ENCODE results near the gene ARGLU1.

ARGLU1 gene

GRCh38 chr13:106596275-106596937, 28.5 kb upstream of the ARGLU1 start:
- no peak overlapping the region for H3K27ac ChIP-seq (ENCODE audit: low read depth, low read length)
- no peaks in the 10 kb centered on the region for H3K36me3 ChIP-seq (ENCODE audit: control insufficient read depth, low read length)
- H3K27me3 ChIP-seq (ENCODE audit: control insufficient read depth, low read length) = no peaks in the 10 kb centered on the region
- no peaks in the 10 kb centered on the region for H3F3A ChIP-seq (ENCODE audit: control insufficient read depth, insufficient read depth)
- TF ChIP-seq EZH2phosphoT487 (IDR thresholded peaks at IDR 0.05; ENCODE audit: borderline replicate concordance, low read length) = no peak
- TF ChIP-seq CTCF (IDR thresholded peaks at IDR 0.05; ENCODE audit: low read depth, low read length, poor library complexity, severe bottlenecking) = no peak
- no peaks in the 10 kb centered on the region for H4K20me1 ChIP-seq (ENCODE audit: control insufficient read depth, insufficient read depth, low read depth, low read length)
- no peaks in the 10 kb centered on the region for H3K4me1 ChIP-seq (ENCODE audit: control insufficient read depth, low read length)
- H3K79me2 ChIP-seq (ENCODE audit: control insufficient read depth, low read length) = no peaks in the 10 kb centered on the region
- H3K9me3 ChIP-seq (ENCODE audit: control insufficient read depth, insufficient read depth, low read length) = no peaks in the 10 kb centered on the region
- H3K4me2 ChIP-seq (ENCODE audit: low read length) = no peak overlapping the region
- no peaks in the 10 kb centered on the region for H3K9me2 ChIP-seq (replicated peaks; ENCODE audit: control insufficient read depth, low read length)
- H3K4me3 ChIP-seq (ENCODE audit: low read length) = no peak overlapping the region

GRCh38 chr13:106595625-106596024, 27.7 kb upstream of the ARGLU1 start:
- Histone ChIP-seq H3K36me3 (ENCODE audit: control insufficient read depth, low read length) (no peaks in the 10 kb centered on the region), H3K79me2 (ENCODE audit: control insufficient read depth, low read length) (no peaks in the 10 kb centered on the region), H3K27ac (ENCODE audit: low read depth, low read length) (no peak overlapping the region)

GRCh38 chr13:106594980-106595379, 27.0 kb upstream of the ARGLU1 start:
- H4K20me1 ChIP-seq (ENCODE audit: control insufficient read depth, insufficient read depth, low read depth, low read length) = no peaks in the 10 kb centered on the region
- H3K9me3 ChIP-seq (ENCODE audit: control insufficient read depth, insufficient read depth, low read length) = no peaks in the 10 kb centered on the region
- H3K9me2 ChIP-seq (replicated peaks; ENCODE audit: control insufficient read depth, low read length) = no peaks in the 10 kb centered on the region
- no peaks in the 10 kb centered on the region for H3K27me3 ChIP-seq (ENCODE audit: control insufficient read depth, low read length)
- H3K79me2 ChIP-seq (ENCODE audit: control insufficient read depth, low read length) = no peaks in the 10 kb centered on the region
- no peaks in the 10 kb centered on the region for H3K4me1 ChIP-seq (ENCODE audit: control insufficient read depth, low read length)
- H3F3A ChIP-seq (ENCODE audit: control insufficient read depth, insufficient read depth) = no peaks in the 10 kb centered on the region
- no peak overlapping the region for H3K4me3 ChIP-seq (ENCODE audit: low read length)
- TF ChIP-seq CTCF (IDR thresholded peaks at IDR 0.05; ENCODE audit: low read depth, low read length, poor library complexity, severe bottlenecking) (no peak), EZH2phosphoT487 (IDR thresholded peaks at IDR 0.05; ENCODE audit: borderline replicate concordance, low read length) (no peak)
- H3K36me3 ChIP-seq (ENCODE audit: control insufficient read depth, low read length) = no peaks in the 10 kb centered on the region
- H3K27ac ChIP-seq (ENCODE audit: low read depth, low read length) = no peak overlapping the region
- no peak overlapping the region for H3K4me2 ChIP-seq (ENCODE audit: low read length)

More at GRCh38 chr13:106595625-106596024, 27.7 kb upstream of the ARGLU1 start:
- no peaks in the 10 kb centered on the region for H4K20me1 ChIP-seq (ENCODE audit: control insufficient read depth, insufficient read depth, low read depth, low read length)
- H3K9me3 ChIP-seq (ENCODE audit: control insufficient read depth, insufficient read depth, low read length) = no peaks in the 10 kb centered on the region
- H3K4me2 ChIP-seq (ENCODE audit: low read length) = no peak overlapping the region
- no peak overlapping the region for H3K4me3 ChIP-seq (ENCODE audit: low read length)
- H3K27me3 ChIP-seq (ENCODE audit: control insufficient read depth, low read length) = no peaks in the 10 kb centered on the region
- no peaks in the 10 kb centered on the region for H3K4me1 ChIP-seq (ENCODE audit: control insufficient read depth, low read length)
- no peaks in the 10 kb centered on the region for H3F3A ChIP-seq (ENCODE audit: control insufficient read depth, insufficient read depth)
- TF ChIP-seq CTCF (IDR thresholded peaks at IDR 0.05; ENCODE audit: low read depth, low read length, poor library complexity, severe bottlenecking) (no peak), EZH2phosphoT487 (IDR thresholded peaks at IDR 0.05; ENCODE audit: borderline replicate concordance, low read length) (no peak)
- H3K9me2 ChIP-seq (replicated peaks; ENCODE audit: control insufficient read depth, low read length) = no peaks in the 10 kb centered on the region

Measured in DOHH2 (cell line).